Adipocyte (in vitro differentiated cells): ENCODE results near the gene ZFYVE28.
A peak's percentile ranks its signal among the peaks of the same experiment; 100 is the strongest.

Experiments used
- DNase-seq: peaks from one replicate; pipeline ENCODE4 v3.0.0-alpha.2; 2015; ENCODE audit warnings: low read depth
- H3K27me3 ChIP-seq: replicated peaks from 2 replicates; pipeline ENCODE4 v1.7.0; 2013; ENCODE audit warnings: mild to moderate bottlenecking, low read length, moderate library complexity; ENCODE audit not compliant: control insufficient read depth, insufficient read depth
- H3K36me3 ChIP-seq: 2 replicates; pipeline ENCODE4 v1.7.0; 2013; ENCODE audit warnings: low read length, mild to moderate bottlenecking, moderate library complexity; ENCODE audit not compliant: control insufficient read depth, insufficient read depth, severe bottlenecking
- H3K4me1 ChIP-seq: 2 replicates; pipeline ENCODE4 v1.7.0; 2013; ENCODE audit warnings: mild to moderate bottlenecking, low read length, moderate library complexity; ENCODE audit not compliant: control insufficient read depth, insufficient read depth
- H3K4me3 ChIP-seq: 2 replicates; pipeline ENCODE4 v1.7.0; 2013; ENCODE audit warnings: mild to moderate bottlenecking, low read length, moderate library complexity
- H3K9ac ChIP-seq: 2 replicates; pipeline ENCODE4 v1.7.0; 2013; ENCODE audit warnings: mild to moderate bottlenecking, low read length, moderate library complexity
- H3K9me3 ChIP-seq: 2 replicates; pipeline ENCODE4 v1.7.0; 2013; ENCODE audit warnings: mild to moderate bottlenecking, low read length, moderate library complexity; ENCODE audit not compliant: control insufficient read depth

The ZFYVE28 gene

DNA sequence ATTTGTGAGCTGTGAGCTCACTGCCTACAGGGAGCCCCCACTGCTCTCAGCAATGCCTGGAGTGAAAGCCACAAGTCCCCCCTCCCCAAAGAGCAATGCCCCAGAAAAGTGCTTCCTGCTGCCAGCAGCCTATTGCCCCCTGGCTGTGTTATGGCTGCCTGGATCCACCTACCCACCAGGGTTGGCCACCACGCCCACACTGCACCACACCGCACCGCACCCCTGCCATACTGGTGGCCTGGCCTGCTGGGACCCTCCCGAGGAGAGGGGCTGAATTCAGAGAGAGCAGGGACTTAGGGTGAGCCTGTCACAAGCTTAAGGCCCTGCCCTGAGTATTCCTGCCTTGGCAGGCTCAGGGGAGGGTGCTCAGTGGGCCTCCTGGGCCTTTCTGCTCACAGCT, 4.6 kb upstream of the ZFYVE28 start:
- Histone ChIP-seq H3K27me3 (peaks cover 31% of the 10 kb centered on the region), H3K4me3 (no peak overlapping the region), H3K4me1 (peaks cover 6% of the 10 kb centered on the region), H3K9me3 (no peaks in the 10 kb centered on the region), H3K36me3 (no peaks in the 10 kb centered on the region), H3K9ac (no peak overlapping the region)
- DNase-seq, result no peak

DNA sequence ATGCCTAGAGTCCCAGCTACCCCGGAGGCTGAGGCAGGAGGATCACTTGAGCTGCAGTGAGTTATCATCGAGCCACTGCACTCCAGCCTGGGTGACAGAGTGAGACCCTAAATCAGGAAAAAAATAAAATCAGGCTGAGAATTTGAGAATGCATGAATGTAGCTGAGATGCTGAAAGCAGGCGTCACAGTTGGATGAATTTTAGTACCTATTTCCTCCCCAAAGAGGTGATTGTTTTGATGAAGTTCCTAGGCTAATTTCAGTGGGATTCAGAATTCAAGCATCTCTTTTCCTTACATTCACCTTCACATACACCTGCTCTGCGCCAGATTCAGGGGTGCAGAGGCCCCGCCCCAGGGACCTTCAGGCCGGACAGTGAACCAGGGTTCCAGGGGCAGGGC, 3.5 kb upstream of the ZFYVE28 start:
- no peak for DNase-seq
- H3K9me3 ChIP-seq, result no peaks in the 10 kb centered on the region
- peaks cover 31% of the 10 kb centered on the region for H3K27me3 ChIP-seq
- H3K4me1 ChIP-seq, result peaks cover 6% of the 10 kb centered on the region
- no peak overlapping the region for H3K4me3 ChIP-seq
- no peaks in the 10 kb centered on the region for H3K36me3 ChIP-seq
- no peak overlapping the region for H3K9ac ChIP-seq

DNA sequence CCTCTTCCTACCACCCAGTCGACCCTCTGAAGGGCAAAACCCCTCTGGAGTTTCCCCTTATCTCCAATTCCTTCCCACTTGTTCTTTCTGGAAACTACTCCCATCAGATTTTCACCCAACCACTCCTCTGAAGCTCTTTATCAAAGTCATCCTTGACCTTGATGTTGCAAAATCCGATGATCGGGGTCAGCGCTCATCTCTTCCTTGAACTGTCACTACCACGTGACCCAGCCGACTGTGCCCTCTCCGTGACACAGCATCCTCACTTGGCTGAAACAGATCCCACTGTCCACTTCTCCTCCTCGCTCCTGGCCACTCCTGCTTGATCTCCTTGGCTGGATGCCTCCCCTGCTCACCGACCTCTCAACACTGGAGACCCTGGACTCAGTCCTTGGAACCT, 1.4 kb upstream of the ZFYVE28 start:
- Histone ChIP-seq H3K4me1 (peaks cover 10% of the 10 kb centered on the region), H3K9ac (no peak overlapping the region), H3K36me3 (no peaks in the 10 kb centered on the region), H3K4me3 (no peak overlapping the region), H3K9me3 (no peaks in the 10 kb centered on the region), H3K27me3 (peaks cover 40% of the 10 kb centered on the region)
- DNase-seq, result no peak

DNA sequence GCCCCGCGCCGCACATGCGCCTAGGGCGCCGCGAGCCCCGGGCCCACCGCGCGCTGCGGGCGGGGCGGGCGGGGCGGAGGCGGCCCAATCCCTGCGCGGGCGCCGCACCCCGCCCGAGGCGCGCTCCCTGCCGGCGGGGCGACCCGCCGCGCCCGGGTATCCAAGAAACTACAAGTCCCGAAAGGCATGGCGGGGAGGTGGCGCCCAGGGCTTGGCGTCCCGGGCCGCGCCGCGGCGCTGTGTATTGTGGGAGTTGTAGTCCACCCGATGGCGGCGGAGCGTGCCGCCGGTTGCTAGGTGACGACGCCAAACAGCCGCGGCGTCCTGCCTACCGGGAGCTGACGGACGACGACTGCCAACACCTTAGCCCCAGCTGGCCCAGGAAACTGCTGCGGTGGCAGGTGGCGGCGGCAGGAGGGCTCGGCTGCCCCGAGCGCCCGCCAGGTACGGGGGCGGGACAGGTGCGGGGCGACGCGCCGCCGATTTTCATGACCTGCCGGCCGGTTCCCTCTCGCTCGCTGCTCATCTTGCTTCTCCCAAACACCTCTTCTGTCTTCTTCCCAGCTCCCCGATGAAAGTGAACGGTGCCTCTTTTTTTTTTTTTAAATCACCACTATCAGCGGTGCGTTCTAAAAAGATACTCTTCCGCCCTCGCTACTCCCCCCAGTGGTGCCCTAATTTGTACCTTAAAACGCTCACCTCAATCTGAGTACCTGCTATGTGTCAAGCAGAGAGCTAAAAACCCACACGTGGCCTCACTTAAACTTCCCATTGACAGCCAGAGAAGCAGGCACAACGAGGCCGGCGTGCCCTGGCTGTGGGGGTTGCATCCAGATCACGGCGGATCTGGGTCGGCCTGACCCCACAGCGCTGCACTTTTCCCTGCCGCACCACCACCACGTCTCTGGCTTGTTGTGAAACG, 466 bp upstream of the ZFYVE28 start, which contains the start of gene CFAP99:
Gene CFAP99 (plus strand): TSS at position 306 of the 922 bp plus-strand sequence.
- peak within 1 kb of the TSS; percentile 39 for H3K9ac ChIP-seq
- no peaks in the 10 kb centered on the region for H3K9me3 ChIP-seq
- H3K4me1 ChIP-seq, result peaks cover 10% of the 10 kb centered on the region
- H3K27me3 ChIP-seq, result peaks cover 40% of the 10 kb centered on the region
- no peaks in the 10 kb centered on the region for H3K36me3 ChIP-seq
- DNase-seq, result peak; percentile 97
- H3K4me3 ChIP-seq, result peak within 1 kb of the TSS; percentile 85

DNA sequence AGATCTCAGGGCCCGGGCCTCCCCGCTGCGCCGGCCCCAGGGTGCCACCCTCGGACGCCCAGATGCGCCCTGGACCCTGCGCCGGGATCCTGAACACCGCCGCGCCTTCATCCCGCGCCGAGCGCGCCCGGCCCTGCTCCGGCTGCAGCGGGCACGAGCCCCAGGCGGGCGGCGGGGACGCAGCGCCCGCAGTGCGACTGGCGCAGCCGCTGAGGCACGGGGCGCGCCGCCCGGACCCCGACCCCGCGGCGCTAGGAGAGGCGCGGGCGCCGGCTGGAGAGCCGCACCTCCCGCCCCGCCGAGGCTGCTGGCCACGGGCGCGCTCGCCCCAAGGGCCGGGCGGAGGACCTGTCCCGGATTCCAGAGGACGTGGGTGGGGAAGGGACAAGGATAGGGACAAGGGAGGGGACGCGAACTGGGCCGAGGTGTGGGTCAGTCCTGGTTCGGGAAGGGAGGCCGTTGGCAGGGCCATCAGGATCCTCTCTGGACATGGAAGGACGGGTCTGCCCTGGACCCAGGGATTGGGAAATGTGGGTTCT, 1.1 kb downstream of the ZFYVE28 start:
- Histone ChIP-seq H3K27me3 (peaks cover 37% of the 10 kb centered on the region), H3K4me1 (peaks cover 24% of the 10 kb centered on the region), H3K9me3 (no peaks in the 10 kb centered on the region), H3K4me3 (peak overlapping the region; percentile 79), H3K36me3 (no peaks in the 10 kb centered on the region), H3K9ac (no peak overlapping the region)
- DNase-seq, result peak; percentile 62

DNA sequence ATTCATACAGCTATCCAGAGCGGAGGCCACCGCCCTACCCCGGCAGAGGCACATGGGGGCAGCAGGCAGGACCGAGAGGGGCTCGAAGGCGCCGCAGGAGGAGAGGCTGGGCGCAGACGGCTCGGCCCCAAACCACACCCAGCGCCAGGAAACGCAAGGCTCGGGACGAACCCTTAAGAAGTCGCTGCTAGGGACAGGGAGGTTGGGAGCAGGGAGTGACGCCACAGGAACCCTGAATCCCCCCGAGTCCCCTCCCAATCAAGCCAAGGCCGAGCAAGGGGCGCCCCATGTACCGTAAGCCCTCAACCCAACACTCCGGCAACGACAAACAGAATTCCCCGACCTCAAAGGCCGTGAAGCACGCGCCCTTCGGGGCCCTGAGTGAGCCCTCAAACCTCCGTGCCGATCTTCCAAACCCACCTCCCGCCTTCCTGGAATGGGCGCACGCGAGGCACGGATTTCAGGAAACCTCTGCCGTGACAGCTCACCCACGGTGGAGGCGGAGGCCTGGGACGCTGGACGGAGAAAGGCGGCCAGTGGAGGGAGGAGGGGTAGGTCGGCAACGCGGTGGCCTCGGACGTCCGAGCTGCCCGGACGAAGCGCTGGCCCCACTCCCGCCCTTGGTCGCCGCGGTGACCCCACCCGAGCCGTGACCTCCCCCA, 1.8 kb downstream of the ZFYVE28 start:
- Histone ChIP-seq H3K4me3 (peak overlapping the region; percentile 79), H3K9ac (no peak overlapping the region), H3K9me3 (no peaks in the 10 kb centered on the region), H3K27me3 (peaks cover 32% of the 10 kb centered on the region), H3K36me3 (no peaks in the 10 kb centered on the region), H3K4me1 (peaks cover 25% of the 10 kb centered on the region)
- DNase-seq, result peak; percentile 54

DNA sequence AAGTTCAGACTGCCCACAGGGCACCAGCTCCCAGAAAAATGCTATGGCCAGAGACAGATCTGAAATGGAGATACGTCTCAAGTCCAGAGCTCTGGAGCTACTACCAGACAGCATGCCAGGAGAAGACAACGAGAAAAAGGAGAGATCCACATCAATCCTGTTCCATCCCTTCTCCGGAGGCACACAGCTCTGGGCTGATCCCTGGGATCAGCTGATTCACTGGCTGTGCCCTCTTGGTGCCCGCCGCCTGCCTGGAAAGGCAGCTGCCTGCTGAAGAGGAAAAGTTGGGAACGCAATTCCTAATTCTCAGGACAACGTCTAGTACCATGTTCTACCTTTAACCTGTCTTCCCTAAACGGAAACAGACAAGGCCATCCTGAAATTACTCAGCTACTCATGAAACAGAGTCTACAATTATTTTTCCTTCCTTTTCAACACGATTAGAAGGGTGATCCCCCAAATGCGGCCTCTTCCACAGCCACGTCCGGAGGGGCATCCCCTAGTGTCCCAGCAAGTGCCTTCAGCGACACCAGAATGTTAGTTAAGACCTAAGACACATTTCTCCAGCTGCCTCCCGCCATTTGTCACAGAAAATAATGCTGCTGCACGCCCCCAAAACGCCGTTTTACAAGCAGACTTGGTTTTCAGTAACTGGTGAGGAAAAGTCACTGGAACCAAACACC, 2.4 kb downstream of the ZFYVE28 start:
- no peaks in the 10 kb centered on the region for H3K36me3 ChIP-seq
- H3K27me3 ChIP-seq, result peaks cover 28% of the 10 kb centered on the region
- no peaks in the 10 kb centered on the region for H3K9me3 ChIP-seq
- H3K9ac ChIP-seq, result no peak overlapping the region
- H3K4me1 ChIP-seq, result peaks cover 25% of the 10 kb centered on the region
- no peak for DNase-seq
- H3K4me3 ChIP-seq, result no peak overlapping the region

DNA sequence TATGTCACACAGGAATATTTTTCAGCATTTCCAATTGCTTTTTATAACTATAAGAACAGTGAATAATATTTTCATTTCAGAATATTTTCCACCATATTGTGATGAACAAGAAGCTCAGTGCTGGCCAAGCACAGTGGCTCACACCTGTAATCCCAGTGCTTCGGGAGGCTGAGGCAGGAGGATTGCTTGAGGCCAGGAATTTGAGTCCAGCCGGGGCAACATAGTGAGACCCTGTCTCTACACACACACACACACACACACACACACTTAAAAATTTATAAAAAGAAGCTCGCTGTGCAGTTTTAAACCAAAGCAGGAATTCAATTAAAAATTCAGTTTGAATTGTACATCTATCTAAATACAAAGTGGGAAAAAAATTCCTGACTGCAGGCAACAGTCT, 3.2 kb downstream of the ZFYVE28 start:
- Histone ChIP-seq H3K4me3 (no peak overlapping the region), H3K27me3 (peaks cover 20% of the 10 kb centered on the region)

DNA sequence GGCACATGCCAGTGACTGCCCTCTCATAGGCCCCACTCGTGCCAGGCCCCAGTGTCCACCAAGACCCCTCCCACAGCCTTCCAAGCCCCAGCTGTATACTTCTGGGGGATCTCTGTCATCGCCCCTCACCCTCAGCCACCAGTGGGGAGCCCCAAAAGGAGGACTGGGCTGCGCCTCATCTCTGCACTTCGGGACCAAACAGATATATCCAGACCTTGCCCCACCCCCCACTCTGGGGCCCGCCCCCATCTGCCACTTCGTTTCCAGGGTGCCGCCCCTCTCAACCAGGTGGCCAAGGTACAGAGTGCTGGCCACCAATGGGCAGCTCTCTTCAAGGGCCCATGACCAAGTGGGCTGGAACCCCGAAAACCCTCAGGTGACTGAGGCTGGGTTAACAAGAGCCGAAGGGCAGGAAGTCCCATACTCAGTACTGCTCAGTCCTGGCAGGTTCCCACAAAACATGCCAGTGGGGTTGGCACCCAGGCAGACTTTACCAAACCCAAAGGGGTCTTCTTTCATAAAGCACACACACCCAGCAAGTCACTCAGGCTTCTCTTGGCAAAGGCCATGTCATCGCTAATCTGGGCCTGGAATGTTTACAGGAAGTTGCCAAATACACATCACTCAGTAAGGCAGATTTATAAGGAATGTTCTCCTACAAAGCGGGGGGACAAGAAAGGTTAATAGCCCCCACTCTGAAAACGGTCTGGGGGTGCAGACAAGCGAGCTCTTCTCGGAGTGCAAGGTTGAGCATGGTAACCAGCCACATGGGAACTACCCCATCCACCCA, 4.4 kb downstream of the ZFYVE28 start:
- no peaks in the 10 kb centered on the region for H3K9me3 ChIP-seq
- H3K36me3 ChIP-seq, result no peaks in the 10 kb centered on the region
- H3K27me3 ChIP-seq, result peaks cover 9% of the 10 kb centered on the region
- peak; percentile 24 for DNase-seq
- no peak overlapping the region for H3K4me3 ChIP-seq
- H3K9ac ChIP-seq, result no peak overlapping the region
- H3K4me1 ChIP-seq, result peaks cover 21% of the 10 kb centered on the region

More for the DNA sequence above, 3.2 kb downstream of the ZFYVE28 start:
- Histone ChIP-seq H3K9me3 (no peaks in the 10 kb centered on the region), H3K36me3 (no peaks in the 10 kb centered on the region), H3K9ac (no peak overlapping the region), H3K4me1 (peaks cover 25% of the 10 kb centered on the region)
- no peak for DNase-seq

DNA sequence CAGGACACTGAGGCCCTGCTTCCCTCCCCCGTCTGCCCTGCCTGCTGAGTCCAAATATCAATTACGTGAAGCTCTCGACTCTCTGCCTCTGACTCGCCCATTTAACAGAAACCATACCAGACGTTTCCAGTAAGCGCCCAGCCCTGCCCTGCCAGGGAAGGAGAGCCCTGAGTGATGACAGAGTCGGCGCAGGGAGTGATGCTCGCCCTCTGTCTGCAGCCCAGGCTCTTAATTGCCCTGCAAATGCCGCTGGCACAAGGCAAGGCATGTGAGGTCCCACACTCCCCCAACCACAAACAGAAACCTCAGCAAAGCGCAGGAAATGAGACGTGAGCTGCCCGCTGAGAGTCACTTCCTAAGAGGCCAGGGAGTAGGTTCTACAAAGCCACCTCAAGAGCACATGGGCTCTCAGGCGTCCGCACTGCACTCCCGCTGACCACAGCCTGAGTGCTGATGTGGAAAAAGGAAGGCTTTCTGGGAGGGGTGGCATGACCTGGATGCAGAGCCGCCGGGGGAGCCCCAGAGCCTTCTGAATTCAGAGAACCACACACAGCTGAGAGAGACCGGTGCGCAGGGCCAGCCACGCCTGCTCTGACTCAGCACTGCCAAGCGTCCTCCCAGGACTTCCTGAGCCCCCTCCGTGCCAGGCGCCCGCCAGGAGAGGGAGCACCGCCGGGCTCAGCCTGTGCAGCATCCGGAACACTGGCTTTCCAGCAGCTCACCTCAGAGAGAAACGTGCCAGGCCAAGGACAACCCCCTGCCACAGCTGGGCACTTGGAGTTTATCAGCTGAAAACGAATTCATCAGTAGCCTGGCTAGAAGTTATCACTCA, 5.3 kb downstream of the ZFYVE28 start:
- peak; percentile 92 for DNase-seq
- Histone ChIP-seq H3K27me3 (peaks cover 9% of the 10 kb centered on the region), H3K36me3 (no peaks in the 10 kb centered on the region), H3K4me1 (peaks cover 19% of the 10 kb centered on the region), H3K9ac (peak overlapping the region; percentile 14), H3K9me3 (no peaks in the 10 kb centered on the region), H3K4me3 (peak overlapping the region; percentile 67)
